ENCODE measurements around the gene SLC34A2.

Gene SLC34A2

GRCh38 chr4:25722964-25723363 is 67.3 kb downstream of the SLC34A2 start:
- no peak for DNase-seq (ENCODE audit: low read depth in 4 of 4, low spot score in 1 of 4)

GRCh38 chr4:25723409-25723808 is 67.8 kb downstream of the SLC34A2 start:
- DNase-seq (ENCODE audit: low read depth in 4 of 4, low spot score in 1 of 4): no peak

- no peak for DNase-seq (ENCODE audit: low read depth in 4 of 4, low spot score in 1 of 4)
Observed at GRCh38 chr4:25725870-25726269, 70.2 kb downstream of the SLC34A2 start.

GRCh38 chr4:25727711-25728493 is 72.3 kb downstream of the SLC34A2 start:
- DNase-seq (ENCODE audit: low read depth in 4 of 4, low spot score in 1 of 4): no peak
